Ovary (tissue), 3 donors: Measurements from ENCODE around the gene WWC1.

Experiments used
- CTCF ChIP-seq, 3 donors: fragments of 450-650 bp in 2 of 3; fragments of 200-600 bp in 1 of 3; IDR thresholded peaks; one replicate each; pipeline versions ENCODE4 v1.5.1 to v1.8.0; 2016 to 2022; ENCODE audit warnings: antibody characterized with exemption in 3 of 3, mild to moderate bottlenecking in 1 of 3
- POLR2A ChIP-seq: fragments of 450-650 bp; IDR thresholded peaks from one replicate; pipeline ENCODE4 v1.6.1; 2017; ENCODE audit warnings: antibody characterized with exemption, mild to moderate bottlenecking, moderate library complexity
- donor health status: DM: no; HTN: no; CAD: no.

- TF ChIP-seq CTCF (IDR thresholded peaks at IDR 0.05) (no peak), POLR2A (no peak)
These were observed 49.0 kb downstream of the WWC1 start for GRCh38 chr5:168340487-168340886.
